MV-4-11 (cell line): ENCODE data around the gene RTBDN.

Experiments used
- DNase-seq: peaks from one replicate; lab custom pipeline; 2025; lab: John Stamatoyannopoulos, UW

Gene RTBDN

GRCh38 chr19:12779162-12779993 lies 55.0 kb downstream of the RTBDN start:
- peak; percentile 63 for DNase-seq

DNA sequence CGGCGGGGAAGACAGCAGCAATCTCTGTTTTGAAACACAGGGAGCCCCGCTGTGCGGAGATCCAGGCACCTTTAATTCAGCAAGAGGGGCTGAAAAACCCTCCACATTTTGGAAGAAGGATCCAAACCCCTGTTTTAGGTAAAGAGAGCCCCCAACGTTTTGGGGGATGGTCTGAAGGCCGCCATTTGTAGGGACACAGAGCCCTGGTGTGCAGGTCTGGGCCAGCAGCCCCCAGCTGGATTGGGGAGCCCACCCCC lies 55.5 kb downstream of the RTBDN start:
- no peak for DNase-seq

DNA sequence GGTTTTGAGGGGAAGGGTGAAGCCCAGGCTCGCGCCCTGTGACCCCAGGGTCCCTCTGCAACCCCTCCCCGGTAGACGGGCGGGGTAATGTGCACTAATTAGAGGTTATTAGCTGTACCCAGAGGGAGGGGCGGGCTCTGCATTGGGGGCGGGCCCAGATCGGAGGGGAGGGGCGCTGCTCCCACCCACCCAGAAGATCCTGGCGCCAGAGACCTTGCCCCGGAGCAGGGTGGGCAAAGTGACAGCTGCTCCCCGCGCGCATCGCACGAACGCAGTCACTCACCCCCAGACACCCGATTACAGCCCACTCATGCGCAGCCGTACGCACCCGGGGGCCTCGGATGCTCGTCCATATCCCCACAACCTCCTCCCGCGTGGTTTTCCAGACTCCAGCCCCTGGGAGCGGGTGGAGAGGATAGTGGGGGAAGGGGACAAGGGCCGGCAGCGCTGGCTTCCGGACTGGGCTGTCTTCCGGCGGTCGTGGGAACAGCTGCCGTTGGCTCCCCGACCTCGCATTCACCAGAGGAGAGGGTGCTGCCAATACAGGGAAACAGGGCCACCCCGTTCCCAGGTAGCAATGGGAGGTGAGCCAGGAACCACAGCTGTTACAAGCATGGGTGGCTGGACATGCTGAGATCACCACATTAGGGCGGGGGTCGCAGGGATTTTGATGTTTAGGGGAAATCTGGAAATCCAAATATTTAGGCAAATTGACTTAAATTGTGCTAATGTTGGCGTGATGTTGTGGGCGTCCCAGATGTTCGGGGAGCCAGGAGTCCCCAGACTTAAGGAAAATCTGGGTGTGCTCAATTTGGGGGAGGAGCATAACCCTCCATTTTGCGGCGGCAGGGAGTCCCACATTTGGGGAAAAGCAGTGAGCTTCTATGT lies 56.1 kb downstream of the RTBDN start:
- DNase-seq = peak; percentile 64

- DNase-seq = peak; percentile 73
Measured at GRCh38 chr19:12777217-12778016, 57.0 kb downstream of the RTBDN start.
